NT2/D1 (cell line): Measurements from ENCODE around the gene TXNDC5.
A peak's percentile ranks its signal among the peaks of the same experiment; 100 is the strongest.

Experiments used
- DNase-seq: peaks from one replicate; pipeline ENCODE4 v3.0.0-alpha.2; 2011; ENCODE audit warnings: low read depth, low spot score
- H3K27me3 ChIP-seq: 2 replicates; pipeline ENCODE4 v1.6.0; 2011; ENCODE audit warnings: mild to moderate bottlenecking; ENCODE audit not compliant: insufficient read length, insufficient read depth
- H3K36me3 ChIP-seq: 2 replicates; pipeline ENCODE4 v1.6.1; 2011; ENCODE audit warnings: mild to moderate bottlenecking, low read length, mixed read lengths; ENCODE audit not compliant: insufficient read depth, insufficient read length
- H3K4me1 ChIP-seq: 2 replicates; pipeline ENCODE4 v1.5.1; 2011; ENCODE audit not compliant: insufficient read depth, insufficient read length
- H3K4me3 ChIP-seq: 2 replicates; pipeline ENCODE4 v1.5.1; 2011; ENCODE audit warnings: low read depth; ENCODE audit not compliant: insufficient read length
- H3K9ac ChIP-seq: 2 replicates; pipeline ENCODE4 v1.6.0; 2011; ENCODE audit warnings: low read depth; ENCODE audit not compliant: insufficient read length
- H3K9me3 ChIP-seq: 2 replicates; pipeline ENCODE4 v1.5.1; 2011; ENCODE audit warnings: mild to moderate bottlenecking, low read length; ENCODE audit not compliant: insufficient read depth
- SUZ12 ChIP-seq: IDR thresholded peaks from 2 replicates; pipeline ENCODE4 v1.6.1; 2011; ENCODE audit not compliant: insufficient read length, insufficient read depth; ENCODE audit errors: extremely low read depth
- YY1 ChIP-seq: IDR thresholded peaks from 2 replicates; pipeline ENCODE4 v1.6.1; 2011; ENCODE audit not compliant: insufficient read length, insufficient read depth
- ZNF274 ChIP-seq: IDR thresholded peaks from 2 replicates; pipeline ENCODE4 v1.6.1; 2011; ENCODE audit warnings: mild to moderate bottlenecking, low read depth, low read length

Gene TXNDC5

GRCh38 chr6:7910654-7911344 lies at the start of gene TXNDC5:
Gene TXNDC5 (minus strand): TSS chr6:7910788. CDS start chr6:7910776, 12 bp downstream.
- peak within 1 kb of the TSS; percentile 91 for H3K9ac ChIP-seq
- no peaks in the 10 kb centered on the region for H3K9me3 ChIP-seq
- no peaks in the 10 kb centered on the region for H3K4me1 ChIP-seq
- peak within 1 kb of the TSS; percentile 67 for H3K4me3 ChIP-seq
- TF ChIP-seq YY1, result no peak
- no peak for TF ChIP-seq SUZ12
- H3K27me3 ChIP-seq, result peaks cover 38% of the 10 kb centered on the region
- peak; percentile 20 for DNase-seq
- H3K36me3 ChIP-seq, result peaks cover 17% of the 10 kb centered on the region

- DNase-seq, result no peak
- no peak overlapping the region for H3K4me3 ChIP-seq
- H3K9me3 ChIP-seq, result no peaks in the 10 kb centered on the region
- H3K36me3 ChIP-seq, result no peaks in the 10 kb centered on the region
- no peaks in the 10 kb centered on the region for H3K27me3 ChIP-seq
- H3K4me1 ChIP-seq, result no peaks in the 10 kb centered on the region
- no peak overlapping the region for H3K9ac ChIP-seq
- TF ChIP-seq ZNF274, result no peak
- TF ChIP-seq SUZ12, result no peak
- TF ChIP-seq YY1, result no peak
Observed at GRCh38 chr6:7960141-7960540, 49.6 kb upstream of the TXNDC5 start.

GRCh38 chr6:7959453-7959852 lies 48.9 kb upstream of the TXNDC5 start:
- no peaks in the 10 kb centered on the region for H3K36me3 ChIP-seq

GRCh38 chr6:7958464-7958863 lies 47.9 kb upstream of the TXNDC5 start:
- no peak for DNase-seq
- Histone ChIP-seq H3K4me3 (no peak overlapping the region), H3K36me3 (no peaks in the 10 kb centered on the region), H3K9me3 (no peaks in the 10 kb centered on the region), H3K27me3 (no peaks in the 10 kb centered on the region), H3K4me1 (no peaks in the 10 kb centered on the region), H3K9ac (no peak overlapping the region)
- TF ChIP-seq SUZ12, result no peak
- no peak for TF ChIP-seq ZNF274
- no peak for TF ChIP-seq YY1

More at GRCh38 chr6:7959453-7959852, 48.9 kb upstream of the TXNDC5 start:
- Histone ChIP-seq H3K9ac (no peak overlapping the region), H3K9me3 (no peaks in the 10 kb centered on the region), H3K27me3 (no peaks in the 10 kb centered on the region), H3K4me3 (no peak overlapping the region), H3K4me1 (no peaks in the 10 kb centered on the region)
- no peak for DNase-seq
- TF ChIP-seq ZNF274, result no peak

GRCh38 chr6:7956257-7956656 lies 45.7 kb upstream of the TXNDC5 start:
- no peak for DNase-seq
- TF ChIP-seq ZNF274 (no peak), SUZ12 (no peak), YY1 (no peak)
- no peaks in the 10 kb centered on the region for H3K4me1 ChIP-seq
- no peaks in the 10 kb centered on the region for H3K9me3 ChIP-seq
- no peaks in the 10 kb centered on the region for H3K36me3 ChIP-seq
- H3K4me3 ChIP-seq, result no peak overlapping the region
- H3K27me3 ChIP-seq, result no peaks in the 10 kb centered on the region
- H3K9ac ChIP-seq, result no peak overlapping the region

GRCh38 chr6:7954477-7955200 lies 44.1 kb upstream of the TXNDC5 start:
- H3K4me3 ChIP-seq, result no peak overlapping the region
- TF ChIP-seq SUZ12 (no peak), YY1 (no peak), ZNF274 (no peak)
- no peaks in the 10 kb centered on the region for H3K27me3 ChIP-seq
- no peak overlapping the region for H3K9ac ChIP-seq
- no peaks in the 10 kb centered on the region for H3K9me3 ChIP-seq
- no peaks in the 10 kb centered on the region for H3K36me3 ChIP-seq
- H3K4me1 ChIP-seq, result no peaks in the 10 kb centered on the region
- no peak for DNase-seq

- no peaks in the 10 kb centered on the region for H3K27me3 ChIP-seq
- no peak for DNase-seq
- no peaks in the 10 kb centered on the region; the same call in 1 of the 2 replicates for H3K9me3 ChIP-seq
- no peak overlapping the region for H3K9ac ChIP-seq
- H3K36me3 ChIP-seq, result no peaks in the 10 kb centered on the region
- no peak overlapping the region for H3K4me3 ChIP-seq
- no peaks in the 10 kb centered on the region for H3K4me1 ChIP-seq
- no peak for TF ChIP-seq SUZ12
- no peak for TF ChIP-seq YY1
- TF ChIP-seq ZNF274, result no peak
Observed at GRCh38 chr6:7953753-7954152, 43.2 kb upstream of the TXNDC5 start.
